GM11168 (cell line): ENCODE data around the gene RSPO3.
"Not testable (repeated sequence)": the region's sequence is repeated elsewhere in the genome, so short reads cannot be mapped to it uniquely, and the experiment has no call there.

Experiments
- in situ Hi-C: fragments of 300-500 bp; cut with MboI; formaldehyde crosslinking; loops from one replicate; pipeline ENCODE4 v1.12.0; 2022; ENCODE audit warnings: low sequenced_read_pairs; ENCODE audit not compliant: unreplicated experiment

The RSPO3 gene, protein sequence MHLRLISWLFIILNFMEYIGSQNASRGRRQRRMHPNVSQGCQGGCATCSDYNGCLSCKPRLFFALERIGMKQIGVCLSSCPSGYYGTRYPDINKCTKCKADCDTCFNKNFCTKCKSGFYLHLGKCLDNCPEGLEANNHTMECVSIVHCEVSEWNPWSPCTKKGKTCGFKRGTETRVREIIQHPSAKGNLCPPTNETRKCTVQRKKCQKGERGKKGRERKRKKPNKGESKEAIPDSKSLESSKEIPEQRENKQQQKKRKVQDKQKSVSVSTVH

DNA sequence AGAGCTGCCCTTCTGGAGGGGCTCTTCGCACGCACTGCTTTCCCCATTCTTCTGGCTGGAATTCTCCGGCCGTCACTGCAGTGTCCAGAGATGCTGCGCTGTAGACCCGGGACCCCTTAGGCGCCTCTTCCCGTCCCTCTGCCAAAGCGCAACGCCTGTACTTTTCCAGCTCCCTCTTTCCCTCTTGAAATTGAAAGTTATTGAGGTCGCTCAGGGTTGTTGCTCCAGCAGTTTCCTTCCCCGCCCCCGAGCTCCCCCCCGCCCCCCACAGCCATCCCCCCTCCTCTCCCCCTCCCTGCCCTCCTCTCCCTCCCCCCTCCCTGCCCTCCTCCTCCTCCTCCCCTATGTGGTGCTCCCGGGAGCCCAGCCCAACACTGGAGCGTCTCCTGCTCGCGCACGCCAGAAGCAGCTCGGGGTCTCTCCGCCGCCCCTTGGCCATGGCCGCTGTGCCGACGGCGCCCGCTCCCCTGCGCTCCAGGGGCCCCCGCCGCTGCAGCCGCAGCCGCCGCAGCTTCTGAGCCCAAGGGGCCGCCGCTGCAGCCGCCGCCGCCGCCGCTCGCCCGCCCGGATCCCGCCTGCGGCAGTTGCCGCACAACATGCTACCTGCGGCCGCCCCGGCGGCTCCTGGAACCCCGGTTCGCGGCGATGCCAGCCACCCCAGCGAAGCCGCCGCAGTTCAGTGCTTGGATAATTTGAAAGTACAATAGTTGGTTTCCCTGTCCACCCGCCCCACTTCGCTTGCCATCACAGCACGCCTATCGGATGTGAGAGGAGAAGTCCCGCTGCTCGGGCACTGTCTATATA is at the start of gene RSPO3:
RSPO3 (plus strand) TSS at position 374 of the 804 bp plus-strand sequence. CDS start 522 bp downstream, outside the sequence.
- in situ Hi-C loops = no loop called here

DNA sequence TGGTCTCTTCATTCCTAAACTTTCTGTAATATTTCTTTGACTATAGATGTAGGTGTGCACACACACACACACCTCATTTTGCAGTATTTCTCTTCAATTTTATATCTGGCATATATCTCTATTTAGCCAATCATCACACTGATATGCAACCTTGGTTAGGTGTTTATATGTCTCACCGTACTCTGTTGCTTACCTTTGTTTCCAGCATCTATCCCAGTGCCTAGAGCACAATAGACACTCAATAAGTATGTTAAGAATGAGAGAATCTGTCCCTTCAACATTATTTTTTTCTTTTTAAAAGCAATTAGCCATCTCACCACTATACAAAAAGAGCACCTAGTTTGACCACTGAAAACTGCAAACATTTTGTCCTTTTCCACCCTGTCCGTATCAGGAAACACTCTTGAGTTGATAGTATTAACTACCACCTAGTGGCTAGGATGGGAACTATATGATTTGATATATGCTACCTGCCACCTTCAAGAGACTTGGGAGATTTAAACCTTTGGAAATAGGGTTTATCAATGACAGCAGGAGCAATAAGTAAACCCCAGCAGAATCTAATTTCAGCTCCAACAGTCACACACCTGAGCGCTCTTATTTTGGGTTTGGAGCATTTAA is 48.7 kb upstream of the RSPO3 start:
- in situ Hi-C loops = no loop called here

- in situ Hi-C loops = no loop called here
Measured at GRCh38 chr6:127073222-127073621, 45.2 kb upstream of the RSPO3 start.

DNA sequence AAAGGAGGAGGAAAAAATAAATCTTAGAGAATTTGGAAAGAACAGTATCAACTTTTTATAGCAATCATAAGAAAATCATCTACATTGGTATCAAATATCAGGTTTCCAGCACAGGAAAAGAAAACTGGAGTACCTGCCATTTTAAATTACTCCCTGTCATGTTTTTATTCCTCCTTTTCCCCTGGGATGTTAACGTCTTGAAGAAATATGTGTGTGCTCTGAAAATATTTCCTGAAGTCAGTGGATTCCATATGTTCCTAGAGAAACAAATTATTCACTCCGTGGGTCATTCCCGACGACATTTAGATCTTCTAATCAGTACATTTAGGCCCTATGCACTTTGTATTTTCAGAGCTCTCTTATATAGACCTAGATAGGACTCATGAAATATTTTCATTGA is 42.0 kb upstream of the RSPO3 start:
- in situ Hi-C loops = no loop called here

DNA sequence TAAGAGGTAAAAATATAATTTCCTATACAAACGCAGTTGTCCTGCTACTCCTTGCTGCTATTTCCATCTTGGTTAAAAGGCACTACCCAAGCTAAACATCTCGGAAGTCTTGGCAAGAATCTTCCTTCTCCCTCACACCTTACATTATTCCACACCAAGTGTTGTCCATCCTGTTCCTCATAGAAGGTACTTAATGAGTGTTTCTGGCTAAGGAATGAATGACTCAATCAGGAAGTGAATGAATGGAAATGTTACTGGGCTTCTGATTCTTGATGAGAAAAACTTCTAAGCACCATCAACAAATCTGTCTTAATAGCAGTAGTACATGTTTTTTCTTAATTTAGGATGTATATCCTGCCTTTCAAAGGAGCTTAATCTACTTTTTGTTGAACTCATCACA is 40.6 kb upstream of the RSPO3 start:
- in situ Hi-C loops = no loop called here

- in situ Hi-C loops = no loop called here
Measured at GRCh38 chr6:127078669-127079068, 39.8 kb upstream of the RSPO3 start.

GRCh38 chr6:127079681-127080080 is 38.8 kb upstream of the RSPO3 start:
- in situ Hi-C loops = no loop called here

DNA sequence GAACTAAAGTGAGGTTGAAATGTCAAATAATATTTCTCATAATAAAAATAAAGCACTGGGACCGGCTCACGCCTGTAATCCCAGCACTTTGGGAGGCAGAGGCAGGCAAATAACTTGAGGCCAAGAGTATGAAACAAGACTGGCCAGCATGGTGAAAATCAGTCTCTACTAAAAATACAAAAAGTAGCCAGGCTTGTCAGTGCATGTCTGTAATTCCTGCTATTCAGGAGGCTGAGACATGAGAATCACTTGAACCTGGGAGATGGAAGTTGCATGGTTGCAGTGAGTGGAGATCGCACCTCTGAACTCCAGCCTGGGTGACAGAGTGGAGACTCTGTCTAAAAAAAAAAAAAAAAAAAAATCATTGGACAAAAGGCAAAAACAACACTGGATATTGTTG is 38.4 kb upstream of the RSPO3 start:
- in situ Hi-C loops = no loop called here

DNA sequence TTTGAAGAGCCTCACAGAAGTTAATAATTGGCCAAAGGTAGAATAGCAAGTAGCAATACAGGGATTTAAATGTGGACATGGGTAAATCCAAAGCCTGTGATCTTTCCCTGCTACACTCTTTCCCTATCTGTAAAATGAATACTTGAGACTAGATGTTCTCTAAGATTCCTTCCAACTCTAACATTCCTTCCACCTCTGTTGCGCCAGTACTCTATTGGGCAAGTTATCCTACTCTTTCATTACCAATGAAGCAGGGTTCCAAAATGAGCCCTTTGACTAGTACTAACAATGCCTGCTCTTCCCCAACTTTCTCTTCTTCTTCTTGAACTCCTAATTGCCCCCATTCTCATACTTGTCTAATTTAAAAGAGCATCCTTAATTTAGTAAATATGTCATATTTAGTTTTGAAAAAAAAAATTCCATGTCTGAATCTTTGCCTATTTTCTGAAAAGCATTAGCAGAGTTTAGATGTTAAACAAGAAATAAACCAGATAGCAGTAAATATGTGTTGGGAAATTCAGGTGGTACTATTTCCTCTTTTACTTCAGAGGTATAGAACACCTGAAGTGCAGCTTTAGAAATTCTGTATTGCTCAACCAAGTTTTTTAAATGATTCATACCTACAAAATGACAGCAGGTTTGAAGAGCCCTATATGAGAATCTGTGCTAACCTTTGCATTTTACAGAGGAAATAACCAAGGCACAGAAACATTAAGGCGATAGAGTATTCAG is 35.1 kb upstream of the RSPO3 start:
- in situ Hi-C loops = no loop called here

DNA sequence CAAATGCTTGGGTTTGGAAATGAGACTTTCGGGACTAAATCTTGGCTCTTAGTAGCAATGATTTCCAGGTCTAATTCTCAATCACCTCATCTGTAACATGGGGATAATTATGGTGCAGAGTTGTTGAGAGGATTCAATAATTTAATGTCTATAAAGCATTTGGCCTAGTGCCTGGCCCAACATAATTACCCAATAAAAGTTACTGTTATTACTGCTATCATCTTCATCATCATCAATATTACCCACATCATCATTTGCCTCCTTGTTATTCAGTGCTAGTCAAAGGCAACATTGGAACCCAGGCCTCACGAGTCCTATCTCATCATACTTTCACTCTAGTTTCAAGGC is 34.5 kb upstream of the RSPO3 start:
- in situ Hi-C loops = no loop called here

DNA sequence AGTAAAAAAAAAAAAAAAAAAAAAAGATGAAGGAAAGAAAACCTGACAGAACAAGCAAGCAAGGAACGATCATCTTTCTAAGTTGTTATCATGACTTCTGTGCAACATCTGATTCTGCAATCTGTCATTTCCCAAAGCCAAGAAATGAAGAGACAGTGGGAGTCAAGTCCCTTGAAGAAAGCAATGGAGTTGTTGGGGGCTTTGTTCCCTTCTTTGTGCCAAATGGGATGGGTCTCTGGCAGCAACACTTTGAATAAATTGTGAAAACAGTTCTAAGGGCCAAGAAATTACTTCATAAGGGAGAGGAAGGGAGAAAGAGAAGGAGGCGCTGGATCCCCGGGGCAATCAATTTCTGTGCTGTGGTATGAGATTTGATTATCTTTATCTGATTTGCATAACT is 33.3 kb upstream of the RSPO3 start:
- in situ Hi-C loops = no loop called here

GRCh38 chr6:127090051-127090450 is 28.4 kb upstream of the RSPO3 start:
- in situ Hi-C loops = no loop called here

GRCh38 chr6:127092466-127092865 is 26.0 kb upstream of the RSPO3 start:
- in situ Hi-C loops = no loop called here

- in situ Hi-C loops = no loop called here
Measured at GRCh38 chr6:127094791-127095190, 23.7 kb upstream of the RSPO3 start.

GRCh38 chr6:127096167-127096566 is 22.3 kb upstream of the RSPO3 start:
- in situ Hi-C loops = no loop called here

DNA sequence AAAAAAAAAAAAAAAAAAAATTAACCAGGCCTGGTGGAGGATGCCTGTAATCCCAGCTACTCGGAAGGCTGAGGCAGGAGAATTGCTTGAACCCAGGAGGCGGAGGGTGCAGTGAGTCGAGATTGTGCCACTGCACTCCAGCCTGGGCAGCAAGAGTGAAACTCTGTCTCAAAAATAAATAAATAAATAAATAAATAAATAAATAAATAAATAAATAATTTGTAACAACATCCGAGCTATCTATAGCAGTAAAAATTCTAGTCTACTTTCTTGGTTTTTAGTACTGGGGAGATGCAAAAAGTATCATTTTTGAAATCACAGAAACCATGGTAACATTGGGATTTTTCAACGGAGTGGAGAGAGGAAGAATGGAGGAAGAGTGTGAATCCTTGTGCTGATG is 21.0 kb upstream of the RSPO3 start:
- in situ Hi-C loops = not testable (repeated sequence)

DNA sequence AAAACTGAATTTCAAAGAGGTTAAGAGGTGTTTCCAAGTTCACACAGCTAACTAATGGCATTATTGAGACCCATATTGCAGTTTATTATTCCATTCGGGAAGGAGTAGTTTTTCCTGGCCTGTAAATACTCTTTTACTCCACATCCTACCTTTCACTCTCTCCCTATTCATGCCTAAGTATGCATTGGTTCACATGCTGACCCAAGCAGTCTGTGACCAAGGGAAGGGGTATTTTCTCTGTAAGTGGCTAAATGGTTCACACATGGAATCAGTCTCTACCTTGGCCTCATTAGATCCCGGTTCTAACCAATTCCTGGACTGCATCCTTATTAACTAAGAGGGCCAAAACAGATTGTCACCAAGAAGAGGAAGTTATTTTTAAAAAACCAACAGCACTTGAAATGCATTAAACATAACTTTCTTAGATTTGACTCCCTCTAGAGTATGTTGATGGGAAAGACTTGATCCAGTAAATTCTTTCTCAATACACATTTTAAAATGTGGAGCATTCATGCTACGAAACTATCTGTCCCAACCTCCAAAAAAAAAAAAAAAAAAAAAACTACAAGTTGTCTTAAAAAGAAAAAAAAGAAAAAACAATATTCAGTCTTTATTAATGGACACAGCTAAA is 17.8 kb upstream of the RSPO3 start:
- in situ Hi-C loops = no loop called here

GRCh38 chr6:127102299-127102698 is 16.2 kb upstream of the RSPO3 start:
- in situ Hi-C loops = no loop called here

DNA sequence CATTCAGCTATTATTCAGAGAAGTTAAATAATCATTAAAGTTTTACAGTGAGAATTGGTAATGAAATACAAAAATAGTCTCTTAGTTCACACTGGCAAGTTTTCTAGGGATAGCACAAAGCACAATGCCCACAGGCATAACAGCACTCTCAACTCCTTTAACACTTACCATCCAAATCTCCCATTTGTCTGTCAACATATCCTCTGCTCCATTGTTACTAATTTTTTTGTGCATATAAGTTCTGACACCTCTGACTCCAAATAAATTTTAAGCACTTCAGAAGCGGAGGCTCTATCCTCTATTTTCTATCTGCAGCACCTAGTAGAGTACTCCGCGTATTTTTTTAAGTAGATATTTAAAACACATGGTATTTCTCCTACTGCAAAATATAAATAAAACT is 15.6 kb upstream of the RSPO3 start:
- in situ Hi-C loops = no loop called here

GRCh38 chr6:127103482-127103881 is 15.0 kb upstream of the RSPO3 start:
- in situ Hi-C loops = no loop called here
